GM12891 (cell line): ENCODE data around the gene PICALM.
"Not testable (repeated sequence)": the region's sequence is repeated elsewhere in the genome, so short reads cannot be mapped to it uniquely, and the experiment has no call there.

Experiments
- DNase-seq: peaks from one replicate; pipeline ENCODE4 v3.0.0; 2011; ENCODE audit warnings: low spot score; ENCODE audit not compliant: insufficient read length
- FAIRE-seq: peaks from 2 replicates; lab custom pipeline; 2011; peaks lifted over from hg19 to GRCh38; lab: Jason Lieb, UNC
- PAX5 ChIP-seq: IDR thresholded peaks from 2 replicates; pipeline ENCODE4 v1.6.1; 2011; ENCODE audit warnings: low read length, moderate library complexity, mild to moderate bottlenecking; ENCODE audit not compliant: insufficient read depth, severe bottlenecking
- POLR2A ChIP-seq: IDR thresholded peaks from 2 replicates; pipeline ENCODE4 v1.6.1; 2011; ENCODE audit warnings: low read depth, low read length, control low read depth
- POLR2AphosphoS5 ChIP-seq: IDR thresholded peaks from 2 replicates; pipeline ENCODE4 v1.6.1; 2011; ENCODE audit warnings: low read depth, low read length, control low read depth
- POU2F2 ChIP-seq: IDR thresholded peaks from 2 replicates; pipeline ENCODE4 v1.6.1; 2011; ENCODE audit warnings: low read depth, mild to moderate bottlenecking, control low read depth, low read length, moderate library complexity
- SPI1 ChIP-seq: IDR thresholded peaks from 2 replicates; pipeline ENCODE4 v1.6.1; 2011; ENCODE audit warnings: low read depth, low read length, control low read depth
- TAF1 ChIP-seq: IDR thresholded peaks from 2 replicates; pipeline ENCODE4 v1.6.1; 2011; ENCODE audit warnings: low read depth, low read length, control low read depth

PICALM gene

DNA sequence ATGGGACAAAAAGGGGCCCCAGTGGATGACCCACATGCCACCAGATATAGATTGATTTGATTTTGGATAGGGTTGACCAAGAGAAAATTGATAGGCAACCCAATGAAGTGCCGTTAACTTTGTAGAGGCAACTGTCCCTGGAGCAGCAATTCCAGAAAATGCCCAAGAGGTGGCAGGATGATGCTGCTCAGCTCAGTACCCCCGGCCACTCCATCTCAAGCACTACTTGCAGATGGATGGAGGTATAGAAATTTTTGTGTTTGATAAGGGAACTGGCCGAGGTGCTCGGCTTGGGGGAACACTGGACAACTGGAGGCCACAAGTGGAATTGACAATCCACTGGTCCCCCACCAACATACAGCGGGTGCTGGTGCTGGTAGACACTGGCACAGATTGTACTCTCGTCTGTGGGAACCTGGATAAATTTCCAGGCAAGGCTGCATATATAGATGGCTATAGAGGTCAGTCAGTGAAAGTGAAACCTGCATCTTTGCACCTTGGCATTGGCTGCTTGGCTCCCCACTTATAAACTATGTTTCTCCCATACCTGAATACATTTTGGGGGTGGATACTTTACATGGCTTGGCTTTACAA, 127.4 kb downstream of the PICALM start:
- no peak for TF ChIP-seq POU2F2
- no peak for TF ChIP-seq PAX5
- TF ChIP-seq POLR2A, result no peak
- no peak for TF ChIP-seq SPI1
- no peak for TF ChIP-seq POLR2AphosphoS5
- TF ChIP-seq TAF1, result no peak
- DNase-seq (peak; percentile 32), FAIRE-seq (peak; percentile 66)

DNA sequence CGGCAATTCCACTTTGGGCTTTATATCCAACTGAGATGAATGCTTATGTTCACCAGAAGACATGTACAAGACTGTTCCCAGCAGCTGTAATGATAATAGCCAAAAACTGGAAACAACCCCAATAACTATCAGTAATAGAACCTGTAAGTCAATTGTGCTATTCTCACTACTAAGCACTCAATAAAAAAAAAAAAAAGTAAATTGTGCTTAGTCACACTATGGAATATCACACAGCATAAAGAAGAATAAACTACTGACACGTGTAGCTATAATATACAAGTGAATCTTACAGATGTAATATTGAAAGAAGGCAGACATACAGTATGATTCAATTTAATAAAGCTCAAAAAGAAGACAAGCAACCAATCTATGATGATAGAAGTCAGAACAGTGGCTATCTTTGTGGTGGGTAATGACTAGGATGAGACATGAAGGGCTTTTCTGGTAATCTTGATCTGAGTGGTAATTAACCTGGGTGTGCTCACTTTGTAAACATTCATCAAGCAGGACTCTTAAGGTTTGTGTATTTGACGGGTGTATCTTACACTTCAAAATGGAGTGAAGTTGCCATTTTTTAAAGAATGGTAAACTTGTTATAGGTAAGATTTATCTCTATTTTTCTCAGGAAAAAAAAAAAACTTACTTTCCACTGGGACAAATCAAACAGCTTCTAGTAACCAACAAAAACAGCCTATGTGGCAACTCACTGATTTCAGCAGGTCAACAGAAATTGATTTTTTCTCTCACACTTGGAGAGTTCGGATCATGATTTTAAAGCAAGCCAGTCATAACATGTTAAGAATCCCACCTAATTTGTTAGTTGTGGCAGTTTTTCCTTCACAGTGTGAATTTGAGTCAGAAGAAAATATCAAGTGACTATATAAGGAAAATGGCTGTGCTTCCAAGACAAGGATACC, 129.5 kb downstream of the PICALM start:
- FAIRE-seq (no peak), DNase-seq (no peak)
- TF ChIP-seq SPI1 (no peak), TAF1 (no peak), POLR2A (no peak), POU2F2 (no peak), PAX5 (no peak), POLR2AphosphoS5 (no peak)

DNA sequence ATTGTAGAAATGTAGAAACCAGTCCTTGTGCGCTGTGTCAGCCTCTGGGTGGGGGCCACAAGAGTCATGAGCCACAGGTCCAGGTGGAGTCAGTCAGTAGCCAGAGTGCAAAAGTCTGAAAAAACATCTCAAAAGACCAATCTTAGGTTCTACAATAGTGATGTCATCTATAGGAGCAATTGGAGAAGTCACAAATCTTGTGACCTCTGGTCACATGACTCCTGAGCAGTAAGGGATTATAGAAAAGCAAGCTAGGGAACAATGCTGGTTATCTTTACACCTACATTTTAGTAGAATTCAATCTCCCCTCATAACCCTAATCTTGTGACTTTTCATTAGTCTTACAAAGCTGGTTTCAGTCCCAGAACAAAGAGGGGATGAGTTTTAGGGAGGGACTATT, 131.0 kb downstream of the PICALM start:
- FAIRE-seq (no peak), DNase-seq (no peak)

DNA sequence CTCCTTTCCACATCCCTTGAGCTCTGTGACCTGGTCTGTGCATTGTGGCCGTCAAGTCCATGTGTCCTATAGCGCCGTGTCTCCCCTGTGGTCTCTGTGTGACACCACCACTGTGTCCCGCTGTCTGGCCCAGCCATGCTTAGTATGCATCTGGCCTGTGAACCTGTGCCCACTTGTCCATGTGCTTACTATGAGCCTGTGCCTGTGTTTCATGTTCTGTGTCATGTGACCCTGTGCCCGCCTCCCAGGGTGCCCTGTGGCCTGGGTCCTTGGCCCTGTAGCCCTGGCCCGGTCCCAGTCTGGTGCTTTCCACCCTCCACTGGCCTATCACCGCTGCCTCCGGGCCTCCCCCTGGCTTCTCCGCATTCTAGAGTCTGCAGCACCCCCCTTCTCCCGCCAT, 133.1 kb downstream of the PICALM start:
- no peak for FAIRE-seq

More for the DNA sequence above, 131.0 kb downstream of the PICALM start:
- TF ChIP-seq POLR2AphosphoS5 (no peak), POU2F2 (no peak), POLR2A (no peak), TAF1 (no peak), PAX5 (no peak), SPI1 (no peak)

DNA sequence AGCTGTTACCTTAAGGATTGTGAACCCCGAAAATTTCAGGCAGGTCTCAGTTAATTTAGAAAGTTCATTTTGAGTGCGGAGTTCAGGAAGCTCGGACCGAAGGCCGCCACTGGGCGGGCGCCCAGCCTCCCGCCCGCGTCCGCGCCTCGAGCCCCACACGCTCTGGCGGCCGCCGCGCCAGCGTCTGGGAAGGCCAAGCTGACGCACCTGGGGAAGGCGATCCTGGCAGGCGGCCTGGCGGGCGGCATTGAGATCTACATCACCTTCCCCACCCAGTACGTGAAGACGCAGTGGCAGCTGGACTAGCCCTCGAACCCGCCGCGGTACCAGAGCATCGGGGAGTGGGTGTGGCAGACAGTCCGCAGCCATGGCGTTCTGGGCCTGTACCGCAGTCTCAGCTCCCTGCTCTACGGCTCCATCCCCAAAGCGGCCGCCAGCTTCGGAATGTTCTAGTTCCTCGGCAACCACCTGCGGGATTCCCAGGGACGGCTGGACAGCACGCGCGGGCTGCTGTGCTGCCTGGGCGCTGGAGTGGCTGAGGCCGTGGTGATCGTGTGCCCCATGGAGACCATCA, 134.2 kb downstream of the PICALM start:
- no peak for FAIRE-seq
- TF ChIP-seq POLR2A, result no peak
- TF ChIP-seq TAF1, result no peak
- no peak for DNase-seq

More for the DNA sequence above, 133.1 kb downstream of the PICALM start:
- DNase-seq, result no peak
- TF ChIP-seq POLR2AphosphoS5 (no peak), PAX5 (no peak), POLR2A (no peak), SPI1 (no peak), TAF1 (no peak), POU2F2 (no peak)

DNA sequence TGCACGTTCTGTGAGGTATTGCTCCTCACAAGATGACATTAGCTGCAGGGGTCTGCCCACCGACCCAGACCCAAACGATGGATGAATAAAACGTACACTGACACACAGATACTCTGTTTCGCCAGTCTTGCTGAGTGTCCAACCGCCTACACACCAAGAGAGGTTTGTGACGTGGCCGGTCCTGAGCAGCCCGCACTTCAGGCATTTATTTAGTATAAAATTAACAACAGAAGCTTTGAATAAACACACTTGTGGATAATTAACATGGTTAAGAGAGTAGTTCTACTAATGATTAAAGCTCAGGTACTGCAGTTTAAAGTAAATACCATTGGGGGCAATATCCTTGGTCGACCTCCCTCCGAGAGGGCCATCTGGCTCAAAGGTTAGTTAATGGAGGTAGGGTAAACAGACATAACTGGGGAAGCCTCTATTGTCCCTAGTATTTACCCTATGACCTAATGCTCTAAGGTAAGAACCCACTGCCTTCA, 138.0 kb downstream of the PICALM start:
- FAIRE-seq, result no peak
- no peak for DNase-seq
- TF ChIP-seq POU2F2 (no peak), SPI1 (no peak), POLR2AphosphoS5 (no peak), PAX5 (no peak), TAF1 (no peak), POLR2A (no peak)

DNA sequence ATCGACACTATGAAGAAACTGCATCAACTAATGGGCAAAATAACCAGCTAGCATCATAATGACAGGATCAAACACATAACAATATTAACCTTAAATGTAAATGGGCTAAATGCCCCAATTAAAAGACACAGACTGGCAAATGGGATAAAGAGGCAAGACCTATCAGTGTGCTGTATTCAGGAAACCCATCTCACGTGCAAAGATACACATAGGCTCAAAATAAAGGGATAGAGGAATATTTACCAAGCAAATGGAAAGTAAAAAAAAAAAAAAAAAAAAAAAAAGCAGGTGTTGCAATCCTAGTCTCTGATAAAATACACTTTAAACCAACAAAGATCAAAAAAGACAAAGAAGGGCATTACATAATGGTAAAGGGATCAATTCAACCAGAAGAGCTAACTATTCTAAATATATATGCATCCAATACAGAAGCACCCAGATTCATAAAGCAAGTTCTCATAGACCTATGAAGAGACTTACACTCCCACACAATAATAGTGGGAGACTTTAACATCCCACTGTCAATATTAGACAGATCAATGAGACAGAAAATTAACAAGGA, 142.2 kb downstream of the PICALM start:
- not testable (repeated sequence) for DNase-seq, FAIRE-seq

DNA sequence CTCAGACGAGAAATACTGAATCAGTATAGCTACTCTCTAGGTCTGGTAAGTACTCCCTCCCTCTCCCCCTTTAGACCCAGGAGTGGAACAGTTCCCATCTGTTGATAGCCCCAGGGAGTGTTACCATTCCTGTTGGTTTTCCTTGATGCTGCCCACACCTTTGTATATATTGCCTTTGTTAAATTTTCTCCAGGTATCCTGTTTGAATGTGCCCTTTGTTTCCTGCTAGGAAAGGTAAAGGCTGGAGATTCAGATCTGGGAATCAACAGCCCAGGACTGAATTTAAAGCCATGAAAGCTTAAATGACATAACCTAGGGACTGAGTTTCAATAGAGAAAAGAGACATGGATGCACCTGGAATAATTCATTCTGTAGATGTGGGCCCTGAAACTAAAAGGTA, 145.4 kb downstream of the PICALM start:
- FAIRE-seq (no peak), DNase-seq (no peak)
- TF ChIP-seq TAF1 (no peak), POU2F2 (no peak), POLR2AphosphoS5 (no peak), SPI1 (no peak), POLR2A (no peak), PAX5 (no peak)

DNA sequence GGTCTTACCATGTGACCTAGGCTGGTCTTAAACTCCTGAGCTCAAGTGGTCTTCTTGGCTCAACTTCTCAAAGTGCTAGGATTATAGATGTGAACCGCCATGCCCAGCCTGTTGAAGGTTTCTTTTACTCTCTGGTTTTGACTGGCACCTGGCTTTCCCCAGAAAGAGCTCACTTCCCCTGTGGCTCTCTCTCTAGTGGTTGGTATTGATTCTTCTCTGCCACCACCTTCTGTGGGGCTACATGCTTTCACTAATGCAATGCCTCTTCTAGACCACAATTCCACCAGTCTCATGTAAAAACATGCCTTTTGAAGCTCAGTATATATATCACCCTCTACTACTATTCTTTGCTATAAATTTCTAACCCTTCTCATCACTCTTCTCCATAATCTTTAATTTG, 146.5 kb downstream of the PICALM start:
- DNase-seq (no peak), FAIRE-seq (no peak)
- TF ChIP-seq SPI1 (peak; percentile 65), POLR2A (no peak)
